ENCODE data around the gene SEC61G.

Gene SEC61G

GRCh38 chr7:54792383-54792782 is 33.4 kb upstream of the SEC61G start:
- TF ChIP-seq CTCF (IDR thresholded peaks at IDR 0.05) (no peak), ZFX (IDR thresholded peaks at IDR 0.05; ENCODE audit: borderline replicate concordance) (no peak)
- no peak overlapping the region for H3K27ac ChIP-seq

- no peak overlapping the region for H3K27ac ChIP-seq
- TF ChIP-seq CTCF (IDR thresholded peaks at IDR 0.05) (peak; percentile 85), ZFX (IDR thresholded peaks at IDR 0.05; ENCODE audit: borderline replicate concordance) (no peak)
Observed at GRCh38 chr7:54788664-54789063, 29.7 kb upstream of the SEC61G start.

- TF ChIP-seq CTCF (IDR thresholded peaks at IDR 0.05): no peak
- no peak for TF ChIP-seq ZFX (IDR thresholded peaks at IDR 0.05; ENCODE audit: borderline replicate concordance)
- no peak overlapping the region for H3K27ac ChIP-seq
Observed at GRCh38 chr7:54785261-54785660, 26.2 kb upstream of the SEC61G start.

GRCh38 chr7:54783952-54784351 is 24.9 kb upstream of the SEC61G start:
- no peak overlapping the region for H3K27ac ChIP-seq

GRCh38 chr7:54782829-54783228 is 23.8 kb upstream of the SEC61G start:
- no peak overlapping the region for H3K27ac ChIP-seq
- TF ChIP-seq CTCF (IDR thresholded peaks at IDR 0.05) (no peak), ZFX (IDR thresholded peaks at IDR 0.05; ENCODE audit: borderline replicate concordance) (no peak)

More at GRCh38 chr7:54783952-54784351, 24.9 kb upstream of the SEC61G start:
- TF ChIP-seq ZFX (IDR thresholded peaks at IDR 0.05; ENCODE audit: borderline replicate concordance) (no peak), CTCF (IDR thresholded peaks at IDR 0.05) (no peak)

- TF ChIP-seq ZFX (IDR thresholded peaks at IDR 0.05; ENCODE audit: borderline replicate concordance): no peak
- TF ChIP-seq CTCF (IDR thresholded peaks at IDR 0.05): no peak
- no peak overlapping the region for H3K27ac ChIP-seq
Observed at GRCh38 chr7:54782314-54782713, 23.3 kb upstream of the SEC61G start.

- TF ChIP-seq ZFX (IDR thresholded peaks at IDR 0.05; ENCODE audit: borderline replicate concordance) (no peak), CTCF (IDR thresholded peaks at IDR 0.05) (no peak)
Observed at GRCh38 chr7:54781134-54781920, 22.3 kb upstream of the SEC61G start.

More at GRCh38 chr7:54781134-54781920, 22.3 kb upstream of the SEC61G start:
- H3K27ac ChIP-seq: no peak overlapping the region
